ENCODE data around the gene GPR15.

DNA sequence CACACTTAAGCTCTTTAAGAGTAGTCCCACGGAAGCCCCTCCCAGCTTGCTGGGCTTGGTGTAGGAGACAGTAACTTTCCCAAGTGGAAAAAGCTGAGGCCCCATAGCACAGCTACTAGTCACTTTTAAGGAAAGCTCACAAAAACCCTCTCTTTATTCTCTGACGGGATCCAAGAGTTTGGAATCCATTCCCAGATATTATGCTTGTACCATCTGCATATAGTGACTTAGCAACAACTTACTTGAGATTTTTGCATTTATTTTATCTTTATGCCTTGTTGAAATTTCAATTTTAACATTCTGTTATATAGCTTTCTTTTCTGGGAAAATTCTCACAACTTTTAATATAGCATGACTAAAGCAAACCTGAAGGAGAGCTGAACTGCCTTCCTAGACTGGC lies 19.5 kb downstream of the GPR15 start:
- TF ChIP-seq, protein P1, sequence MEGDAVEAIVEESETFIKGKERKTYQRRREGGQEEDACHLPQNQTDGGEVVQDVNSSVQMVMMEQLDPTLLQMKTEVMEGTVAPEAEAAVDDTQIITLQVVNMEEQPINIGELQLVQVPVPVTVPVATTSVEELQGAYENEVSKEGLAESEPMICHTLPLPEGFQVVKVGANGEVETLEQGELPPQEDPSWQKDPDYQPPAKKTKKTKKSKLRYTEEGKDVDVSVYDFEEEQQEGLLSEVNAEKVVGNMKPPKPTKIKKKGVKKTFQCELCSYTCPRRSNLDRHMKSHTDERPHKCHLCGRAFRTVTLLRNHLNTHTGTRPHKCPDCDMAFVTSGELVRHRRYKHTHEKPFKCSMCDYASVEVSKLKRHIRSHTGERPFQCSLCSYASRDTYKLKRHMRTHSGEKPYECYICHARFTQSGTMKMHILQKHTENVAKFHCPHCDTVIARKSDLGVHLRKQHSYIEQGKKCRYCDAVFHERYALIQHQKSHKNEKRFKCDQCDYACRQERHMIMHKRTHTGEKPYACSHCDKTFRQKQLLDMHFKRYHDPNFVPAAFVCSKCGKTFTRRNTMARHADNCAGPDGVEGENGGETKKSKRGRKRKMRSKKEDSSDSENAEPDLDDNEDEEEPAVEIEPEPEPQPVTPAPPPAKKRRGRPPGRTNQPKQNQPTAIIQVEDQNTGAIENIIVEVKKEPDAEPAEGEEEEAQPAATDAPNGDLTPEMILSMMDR (IDR thresholded peaks at IDR 0.05) = no peak
- no peak for TF ChIP-seq POLR2A (IDR thresholded peaks at IDR 0.05)
